Smooth muscle cell (in vitro differentiated cells): ENCODE data around the gene SKAP2. TPM values are rescaled to one million over a fixed set of nuclear protein-coding genes. Genes with fewer than 3 reads are reported as not detected.

Experiments used
- DNase-seq: peaks from one replicate; lab custom pipeline; 2025; ENCODE audit not compliant: unreplicated experiment; lab: John Stamatoyannopoulos, UW
- H2AFZ ChIP-seq: fragments of 200-600 bp; sonication (generic); 2 replicates; pipeline ENCODE4 v1.6.0; 2016; ENCODE audit warnings: antibody characterized with exemption, low read depth, mild to moderate bottlenecking
- H3F3A ChIP-seq: fragments of 200-600 bp; sonication (generic); 2 replicates; pipeline ENCODE4 v1.6.0; 2017; ENCODE audit warnings: antibody characterized with exemption, low read depth
- H3K27ac ChIP-seq: fragments of 200-600 bp; sonication (generic); 2 replicates; pipeline ENCODE4 v1.5.1; 2016; ENCODE audit warnings: low read depth, mild to moderate bottlenecking
- H3K27me3 ChIP-seq: fragments of 200-600 bp; sonication (generic); 2 replicates; pipeline ENCODE4 v1.6.1; 2016; ENCODE audit warnings: low read depth, mild to moderate bottlenecking
- H3K36me3 ChIP-seq: fragments of 200-600 bp; sonication (generic); 2 replicates; pipeline ENCODE4 v1.5.1; 2016; ENCODE audit warnings: low read depth
- H3K4me1 ChIP-seq: fragments of 200-600 bp; sonication (generic); 2 replicates; pipeline ENCODE4 v1.5.1; 2016; ENCODE audit warnings: low read depth
- H3K4me2 ChIP-seq: fragments of 200-600 bp; sonication (generic); 2 replicates; pipeline ENCODE4 v1.6.0; 2016; ENCODE audit warnings: mild to moderate bottlenecking
- H3K4me3 ChIP-seq: fragments of 200-600 bp; sonication (generic); 2 replicates; pipeline ENCODE4 v1.5.1; 2016; ENCODE audit warnings: mild to moderate bottlenecking
- H3K79me2 ChIP-seq: fragments of 200-600 bp; sonication (generic); 2 replicates; pipeline ENCODE4 v1.6.0; 2016; ENCODE audit warnings: low read depth, mild to moderate bottlenecking
- H3K9ac ChIP-seq: fragments of 200-600 bp; sonication (generic); 2 replicates; pipeline ENCODE4 v1.6.0; 2016; ENCODE audit warnings: low read depth
- H3K9me3 ChIP-seq: fragments of 200-600 bp; sonication (generic); replicated peaks from 2 replicates; pipeline ENCODE4 v1.5.1; 2016; ENCODE audit warnings: low read depth
- H4K20me1 ChIP-seq: fragments of 200-600 bp; sonication (generic); 2 replicates; pipeline ENCODE4 v1.6.0; 2016; ENCODE audit warnings: low read depth
- WGBS: methylation state at CpG from one replicate; pipeline ENCODE4 v1.1.7; 2016; ENCODE audit warnings: low lambda C conversion rate; 5-methylcytosine and 5-hydroxymethylcytosine counted together
- polyA plus RNA-seq: library from polyadenylated mRNA; unstranded; fragments of >200 nt; fragmentation: Nextera tagmentation; extraction: Ambion mirVana; gene quantifications from 2 replicates; pipeline ENCODE4 v1.2.1, GENCODE V29; 2016
- total RNA-seq: library from RNA; depleted of rRNA; stranded (reverse); fragments of >200 nt; gene quantifications from 2 replicates; pipeline ENCODE4 v1.2.3, GENCODE V29; 2014
- TF ChIP-seq, protein P1 (sequence below): fragments of 200-600 bp; sonication (generic); IDR thresholded peaks from 2 replicates; pipeline ENCODE4 v1.5.1; 2017; ENCODE audit warnings: borderline replicate concordance, mild to moderate bottlenecking, antibody characterized with exemption; ENCODE audit not compliant: insufficient read depth, poor library complexity, severe bottlenecking

SKAP2 gene
- total and polyA plus RNA-seq, 2 experiments from 2014 or later: 7.7 to 14.8 TPM

DNA sequence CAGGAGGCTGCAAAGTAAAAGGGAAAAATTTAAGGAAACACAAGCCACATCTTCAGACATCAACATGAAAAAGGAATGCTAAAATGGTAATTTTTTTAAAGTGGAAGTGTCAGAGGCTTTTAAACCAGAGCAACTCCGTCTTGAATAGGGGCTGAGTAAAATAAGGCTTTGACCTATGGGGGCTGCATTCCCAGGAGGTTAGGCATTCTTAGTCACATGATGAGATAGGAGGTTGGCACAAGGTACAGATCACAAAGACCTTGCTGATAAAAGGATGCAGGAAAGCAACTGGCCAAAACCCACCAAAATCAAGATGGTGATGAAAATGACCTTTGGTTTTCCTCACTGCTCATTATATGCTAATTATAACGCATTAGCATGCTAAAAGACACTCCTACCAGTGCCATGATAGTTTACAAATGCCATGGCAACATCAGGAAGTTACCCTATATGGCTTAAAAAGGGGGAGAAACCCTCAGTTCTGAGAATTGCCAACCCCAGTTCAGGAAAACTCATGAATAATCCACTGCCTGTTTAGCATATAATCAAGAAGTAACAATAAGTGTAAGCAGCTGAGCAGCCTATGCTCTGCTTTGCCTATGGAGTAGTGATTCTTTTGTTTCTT is 128.3 kb downstream of the SKAP2 start:
- Histone ChIP-seq H3K4me3 (no peak overlapping the region), H3K4me2 (no peak overlapping the region), H3K9ac (no peak overlapping the region), H3F3A (no peaks in the 10 kb centered on the region), H3K27me3 (peaks cover 52% of the 10 kb centered on the region), H3K36me3 (no peaks in the 10 kb centered on the region), H3K79me2 (no peaks in the 10 kb centered on the region), H3K27ac (no peak overlapping the region), H3K4me1 (no peaks in the 10 kb centered on the region), H4K20me1 (no peaks in the 10 kb centered on the region), H3K9me3 (no peaks in the 10 kb centered on the region), H2AFZ (no peak overlapping the region)
- WGBS: 26% methylated on average over 2 of the region's 2 CpGs
- no peak for DNase-seq
- TF ChIP-seq, protein P1, sequence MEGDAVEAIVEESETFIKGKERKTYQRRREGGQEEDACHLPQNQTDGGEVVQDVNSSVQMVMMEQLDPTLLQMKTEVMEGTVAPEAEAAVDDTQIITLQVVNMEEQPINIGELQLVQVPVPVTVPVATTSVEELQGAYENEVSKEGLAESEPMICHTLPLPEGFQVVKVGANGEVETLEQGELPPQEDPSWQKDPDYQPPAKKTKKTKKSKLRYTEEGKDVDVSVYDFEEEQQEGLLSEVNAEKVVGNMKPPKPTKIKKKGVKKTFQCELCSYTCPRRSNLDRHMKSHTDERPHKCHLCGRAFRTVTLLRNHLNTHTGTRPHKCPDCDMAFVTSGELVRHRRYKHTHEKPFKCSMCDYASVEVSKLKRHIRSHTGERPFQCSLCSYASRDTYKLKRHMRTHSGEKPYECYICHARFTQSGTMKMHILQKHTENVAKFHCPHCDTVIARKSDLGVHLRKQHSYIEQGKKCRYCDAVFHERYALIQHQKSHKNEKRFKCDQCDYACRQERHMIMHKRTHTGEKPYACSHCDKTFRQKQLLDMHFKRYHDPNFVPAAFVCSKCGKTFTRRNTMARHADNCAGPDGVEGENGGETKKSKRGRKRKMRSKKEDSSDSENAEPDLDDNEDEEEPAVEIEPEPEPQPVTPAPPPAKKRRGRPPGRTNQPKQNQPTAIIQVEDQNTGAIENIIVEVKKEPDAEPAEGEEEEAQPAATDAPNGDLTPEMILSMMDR: no peak

DNA sequence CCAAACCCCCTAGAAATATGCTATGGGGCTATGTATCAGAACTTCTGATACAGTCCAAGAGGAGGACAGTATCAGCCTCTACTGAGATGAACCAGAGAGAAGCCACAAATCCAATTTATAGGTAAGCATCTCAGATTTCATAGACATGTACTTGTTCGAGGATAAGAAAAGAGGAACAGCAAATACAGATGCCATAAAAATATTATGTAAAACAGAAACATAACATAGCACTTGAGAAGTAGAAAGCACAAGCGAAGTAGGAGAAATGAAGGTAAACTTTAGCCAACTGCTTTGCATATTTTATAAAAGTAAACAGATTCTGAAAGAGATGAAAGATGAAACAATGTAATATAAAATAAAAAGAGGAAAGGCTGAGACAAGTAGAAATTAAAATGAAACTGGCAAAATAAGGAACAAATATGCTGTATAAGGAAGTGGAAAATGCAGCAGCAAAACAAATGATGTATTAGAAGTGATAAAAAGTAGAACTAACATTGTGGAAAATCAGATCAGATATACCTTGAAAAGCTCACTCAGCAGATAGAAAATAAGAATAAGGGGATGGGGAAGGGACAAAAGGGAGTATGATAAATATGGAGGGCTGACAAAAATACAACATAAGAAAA is 135.1 kb downstream of the SKAP2 start:
- no peak overlapping the region for H3K9ac ChIP-seq
- H4K20me1 ChIP-seq: no peaks in the 10 kb centered on the region
- no peaks in the 10 kb centered on the region for H3K36me3 ChIP-seq
- no peak overlapping the region for H3K4me2 ChIP-seq
- H3F3A ChIP-seq: no peaks in the 10 kb centered on the region
- no peaks in the 10 kb centered on the region for H3K9me3 ChIP-seq
- H3K79me2 ChIP-seq: no peaks in the 10 kb centered on the region
- H3K4me3 ChIP-seq: no peak overlapping the region
- peaks cover 52% of the 10 kb centered on the region for H3K27me3 ChIP-seq
- no peaks in the 10 kb centered on the region for H3K4me1 ChIP-seq
- TF ChIP-seq, protein P1: no peak
- no peak overlapping the region for H2AFZ ChIP-seq
- DNase-seq: no peak
- no peak overlapping the region for H3K27ac ChIP-seq
- 88% methylated on average over 2 of the region's 2 CpGs for WGBS

DNA sequence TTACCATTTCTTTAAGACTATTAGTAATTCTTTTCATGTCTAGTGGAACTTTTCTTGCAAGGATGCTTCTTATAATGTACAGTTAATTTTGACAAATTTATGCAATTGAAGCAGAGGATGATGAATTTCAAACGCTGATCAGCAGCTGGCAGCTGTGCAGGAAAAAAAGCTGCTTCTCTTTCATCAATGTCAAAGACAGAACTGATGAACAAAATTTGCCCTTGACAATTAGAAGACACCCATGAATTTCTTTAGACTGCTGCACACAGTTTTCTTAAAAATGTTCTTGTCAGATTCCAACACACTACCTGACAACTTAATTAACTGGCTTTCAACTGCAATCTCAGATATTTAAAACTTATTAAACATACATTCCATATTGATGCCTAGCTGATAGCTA is 138.3 kb downstream of the SKAP2 start:
- WGBS: 96% methylated on average over 1 of the region's 1 CpG

More for the DNA sequence above, 138.3 kb downstream of the SKAP2 start:
- no peaks in the 10 kb centered on the region for H3K36me3 ChIP-seq
- no peaks in the 10 kb centered on the region for H4K20me1 ChIP-seq
- H2AFZ ChIP-seq: no peak overlapping the region
- H3K4me2 ChIP-seq: no peak overlapping the region
- no peak overlapping the region for H3K27ac ChIP-seq
- H3K79me2 ChIP-seq: no peaks in the 10 kb centered on the region
- H3K4me3 ChIP-seq: no peak overlapping the region
- peaks cover 25% of the 10 kb centered on the region for H3K27me3 ChIP-seq
- H3F3A ChIP-seq: no peaks in the 10 kb centered on the region
- H3K9ac ChIP-seq: no peak overlapping the region
- no peak for DNase-seq
- H3K9me3 ChIP-seq: no peaks in the 10 kb centered on the region
- TF ChIP-seq, protein P1: no peak
- H3K4me1 ChIP-seq: no peaks in the 10 kb centered on the region
